DOHH2 (cell line): ENCODE measurements around the gene PIP.

Experiments used
- CTCF ChIP-seq: fragments of 200-600 bp; sonication (generic); IDR thresholded peaks from one replicate; pipeline ENCODE4 v1.5.1; 2014; ENCODE audit warnings: antibody characterized with exemption, mild to moderate bottlenecking, low read depth, low read length; ENCODE audit not compliant: poor library complexity, severe bottlenecking
- EZH2phosphoT487 ChIP-seq: fragments of 200-600 bp; sonication (generic); IDR thresholded peaks from 2 replicates; pipeline ENCODE4 v1.6.1; 2017; ENCODE audit warnings: borderline replicate concordance, mild to moderate bottlenecking, antibody characterized with exemption, low read length, moderate library complexity, mixed read lengths

GRCh38 chr7:143131781-143132180, at the start of gene PIP:
- TF ChIP-seq CTCF (no peak), EZH2phosphoT487 (no peak)
